Midbrain (tissue), 1 donor: ENCODE results near the gene USH1C.

Experiments
- DNase-seq: peaks from one replicate; lab custom pipeline; 2025; lab: John Stamatoyannopoulos, UW

USH1C gene

GRCh38 chr11:17544181-17544622 is at the start of gene USH1C:
Gene USH1C (minus strand): TSS chr11:17544416. CDS start chr11:17544307, 109 bp downstream.
- DNase-seq: no peak

- DNase-seq: no peak
Observed at GRCh38 chr11:17593466-17594245, 49.4 kb upstream of the USH1C start.

- no peak for DNase-seq
Observed at GRCh38 chr11:17591293-17591692, 47.1 kb upstream of the USH1C start.

GRCh38 chr11:17590463-17590862 is 46.2 kb upstream of the USH1C start:
- no peak for DNase-seq

GRCh38 chr11:17588721-17589120 is 44.5 kb upstream of the USH1C start:
- DNase-seq: no peak

- DNase-seq: no peak
Observed at GRCh38 chr11:17588166-17588565, 44.0 kb upstream of the USH1C start.

- no peak for DNase-seq
Observed at GRCh38 chr11:17585911-17586695, 41.9 kb upstream of the USH1C start.

- no peak for DNase-seq
Observed at GRCh38 chr11:17581732-17582053, 37.5 kb upstream of the USH1C start.

- DNase-seq: no peak
Observed at GRCh38 chr11:17581036-17581731, 37.0 kb upstream of the USH1C start.

GRCh38 chr11:17580271-17580670 is 36.1 kb upstream of the USH1C start:
- no peak for DNase-seq

- no peak for DNase-seq
Observed at GRCh38 chr11:17579451-17579850, 35.2 kb upstream of the USH1C start.

- DNase-seq: no peak
Observed at GRCh38 chr11:17578958-17579357, 34.7 kb upstream of the USH1C start.

- DNase-seq: no peak
Observed at GRCh38 chr11:17578296-17578695, 34.1 kb upstream of the USH1C start.

GRCh38 chr11:17575431-17576425 is 31.5 kb upstream of the USH1C start:
- no peak for DNase-seq

- no peak for DNase-seq
Observed at GRCh38 chr11:17574141-17575091, 30.2 kb upstream of the USH1C start.

- DNase-seq: no peak
Observed at GRCh38 chr11:17573526-17573925, 29.3 kb upstream of the USH1C start.

GRCh38 chr11:17572791-17573460 is 28.7 kb upstream of the USH1C start:
- DNase-seq: no peak

- no peak for DNase-seq
Observed at GRCh38 chr11:17572359-17572690, 28.1 kb upstream of the USH1C start.

- no peak for DNase-seq
Observed at GRCh38 chr11:17571431-17572358, 27.5 kb upstream of the USH1C start.
